Adrenal gland (tissue), 12 donors: ENCODE results near the gene IL1RAPL1. TPM values are rescaled to one million over a fixed set of nuclear protein-coding genes. Genes with fewer than 3 reads are reported as not detected.

Experiments used
- DNase-seq, 7 donors: peaks; one replicate each; pipeline ENCODE4 v3.0.0-alpha.2; 2019 to 2020
- H3K27ac ChIP-seq, 5 donors: fragments of 200-600 bp; sonication (generic) in 4 of 5; 1 replicate in 3 of 5; 2 replicates in 2 of 5; pipeline versions ENCODE4 v1.5.1 to v1.8.0; 2016 to 2020; ENCODE audit warnings: mild to moderate bottlenecking in 1 of 5
- H3K27me3 ChIP-seq: fragments of 200-600 bp; 2 replicates; pipeline ENCODE4 v1.8.0; 2021
- H3K36me3 ChIP-seq, 2 donors: fragments of 200-600 bp; replicated peaks in 1 of 2; 1 replicate in 1 of 2; 2 replicates in 1 of 2; pipeline versions ENCODE4 v1.5.1 to v1.8.0; 2018 to 2022
- H3K4me1 ChIP-seq, 2 donors: fragments of 200-600 bp; replicated peaks in 1 of 2; 1 replicate in 1 of 2; 2 replicates in 1 of 2; pipeline versions ENCODE4 v1.5.1 to v1.8.0; 2018 to 2021
- H3K4me3 ChIP-seq, 4 donors: fragments of 200-600 bp; sonication (generic) in 3 of 4; one replicate each; pipeline ENCODE4 v1.5.1; 2016 to 2018
- H3K9me3 ChIP-seq, 3 donors: fragments of 200-600 bp; sonication (generic) in 1 of 3; replicated peaks in 1 of 3; 1 replicate in 2 of 3; 2 replicates in 1 of 3; pipeline versions ENCODE4 v1.5.1 to v1.8.0; 2016 to 2021
- CTCF ChIP-seq, 6 experiments: fragments of 450-650 bp in 4 of 6; fragments of 200-600 bp in 2 of 6; sonication (generic) in 1 of 6; IDR thresholded peaks; 1 replicate in 5 of 6; 2 replicates in 1 of 6; pipeline versions ENCODE4 v1.5.1 to v1.8.0; 2016 to 2021; ENCODE audit warnings: antibody characterized with exemption in 6 of 6, mild to moderate bottlenecking in 2 of 6, moderate library complexity in 1 of 6
- POLR2A ChIP-seq, 2 donors: fragments of 450-650 bp; IDR thresholded peaks; one replicate each; pipeline ENCODE4 v1.6.1; 2017; ENCODE audit warnings: antibody characterized with exemption in 2 of 2, mild to moderate bottlenecking in 2 of 2, moderate library complexity in 1 of 2
- WGBS, 4 donors: extraction: QIAGEN DNeasy Blood & Tissue Kit in 2 of 4; methylation state at CpG; one replicate each; pipeline versions ENCODE4 v1.1.5 to v1.1.7; 2013 to 2017; 5-methylcytosine and 5-hydroxymethylcytosine counted together
- intact Hi-C, 2 donors: fragments of 100-400 bp; cut with DNase I; formaldehyde crosslinking; loops; one replicate each; pipeline versions ENCODE4 v1.14.1 to v1.15.0; 2022 to 2023
- polyA plus RNA-seq, 3 donors: library from polyadenylated mRNA; stranded (reverse); fragments of 200-250 nt in 2 of 3; fragments of 350-450 nt in 1 of 3; fragmentation: Illumina TruSeq in 1 of 3; extraction: RNeasy Lipid Tissue Mini Kit (QIAGEN cat#74804) in 1 of 3; gene quantifications; one replicate each; pipeline ENCODE4 v1.2.3, GENCODE V29; 2013 to 2014
- total RNA-seq, 9 donors: library from RNA; depleted of rRNA in 4 of 9; stranded (reverse); fragments of >200 nt in 4 of 9; fragments of 120-200 nt in 1 of 9; fragmentation: NEBNext Ultra II Directional in 1 of 9; extraction: Animal tissue kit (Norgen Biotek cat#: 25700) in 1 of 9; gene quantifications; one replicate each; pipeline versions ENCODE4 v1.1.0 to v1.2.4, GENCODE V29; 2013 to 2023
- donor health status: healthy with polysubstance abuse.
- donor health status: Bipolar disorder and iron deficiency.
- donor health status: DM: yes; HTN: yes; CAD: no.
- donor health status: DM: no; HTN: no; CAD: no.
- donor health status: DM: no; HTN: no; CAD: no.
- donor health status: DM: yes; HTN: yes; CAD: no.

Gene IL1RAPL1
- total and polyA plus RNA-seq, 12 donors, result 1.1 TPM; not detected in 11

- Histone ChIP-seq H3K36me3 (no peaks in the 10 kb centered on the region), H3K4me1 (no peaks in the 10 kb centered on the region), H3K27ac (no peak overlapping the region), H3K9me3 (no peaks in the 10 kb centered on the region), H3K4me3 (no peak overlapping the region), H3K27me3 (no peaks in the 10 kb centered on the region)
- intact Hi-C loops, result no loop called here
- no peak for DNase-seq
- WGBS, 4 donors, result 68 to 82% (median 74%) methylated on average over 4 of the region's 4 CpGs
- no peak for TF ChIP-seq POLR2A (IDR thresholded peaks at IDR 0.05)
- TF ChIP-seq CTCF (IDR thresholded peaks at IDR 0.05), result no peak
These were observed 1289.5 kb downstream of the IL1RAPL1 start for GRCh38 chrX:29876733-29877132.

DNA sequence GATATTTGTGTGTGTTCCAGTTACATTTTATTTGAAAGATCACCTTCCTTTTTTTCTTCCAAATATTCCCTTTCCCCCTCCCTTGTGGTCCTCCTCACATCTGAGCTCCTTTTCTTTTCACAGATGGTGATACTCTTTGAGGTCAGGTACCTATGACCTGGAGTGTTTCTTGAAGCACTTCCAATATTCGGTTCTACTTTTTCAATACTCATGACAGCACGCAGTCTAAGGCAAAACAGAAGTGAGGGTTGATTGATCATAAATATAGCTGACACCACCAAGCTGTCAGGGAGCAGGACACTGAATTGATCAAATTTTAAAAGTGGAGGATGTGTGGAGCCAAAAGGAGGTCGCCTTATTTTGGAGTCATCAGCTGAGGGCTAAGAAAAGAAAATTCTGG, 1293.7 kb downstream of the IL1RAPL1 start:
- 52 to 90% (median 72%) methylated on average over 3 of the region's 3 CpGs for WGBS, 4 donors
- H3K4me1 ChIP-seq, result no peaks in the 10 kb centered on the region
- no peaks in the 10 kb centered on the region for H3K36me3 ChIP-seq
- H3K27me3 ChIP-seq, result no peaks in the 10 kb centered on the region
- H3K9me3 ChIP-seq, result no peaks in the 10 kb centered on the region
- H3K4me3 ChIP-seq, result no peak overlapping the region
- H3K27ac ChIP-seq, result no peak overlapping the region
- intact Hi-C loops, result no loop called here
- no peak for TF ChIP-seq POLR2A (IDR thresholded peaks at IDR 0.05)
- TF ChIP-seq CTCF (IDR thresholded peaks at IDR 0.05), result no peak
- no peak for DNase-seq

- H3K9me3 ChIP-seq, result no peaks in the 10 kb centered on the region
- no peak for DNase-seq
- H3K27ac ChIP-seq, result no peak overlapping the region
- no peak overlapping the region for H3K4me3 ChIP-seq
- no peaks in the 10 kb centered on the region for H3K4me1 ChIP-seq
- no peak for TF ChIP-seq CTCF (IDR thresholded peaks at IDR 0.05)
- no peak for TF ChIP-seq POLR2A (IDR thresholded peaks at IDR 0.05)
- H3K27me3 ChIP-seq, result no peaks in the 10 kb centered on the region
- 60 to 83% (median 77%) methylated on average over 2 of the region's 2 CpGs for WGBS, 4 donors
- no peaks in the 10 kb centered on the region for H3K36me3 ChIP-seq
- intact Hi-C loops, result no loop called here
These were observed 1302.8 kb downstream of the IL1RAPL1 start for GRCh38 chrX:29890004-29890403.

DNA sequence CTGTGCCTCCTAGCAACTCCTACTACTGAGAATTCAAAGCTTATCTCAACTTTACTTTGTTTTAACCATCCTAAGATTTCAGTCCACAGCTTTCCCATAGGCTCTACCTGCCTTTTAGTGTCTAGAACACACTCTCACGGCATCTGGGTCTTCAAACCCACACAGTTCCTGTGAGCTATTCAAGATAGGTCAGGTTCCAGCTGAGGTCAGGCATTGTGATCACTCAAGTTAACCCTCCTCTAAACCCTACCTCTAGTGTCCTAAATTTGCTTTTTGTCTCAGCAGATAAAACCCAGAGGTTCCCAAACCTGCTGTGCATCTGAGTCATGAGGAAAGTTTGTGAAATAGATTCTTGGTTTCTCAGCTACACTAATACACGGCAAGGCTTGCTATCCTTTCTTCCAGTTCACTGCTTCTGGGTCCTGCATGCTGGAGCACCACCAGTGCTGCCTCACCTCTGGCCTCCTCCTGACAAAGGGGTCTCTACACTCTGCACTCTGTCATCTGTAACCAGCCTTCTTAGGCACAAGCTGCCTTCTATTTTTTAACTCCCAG, 1303.5 kb downstream of the IL1RAPL1 start:
- Histone ChIP-seq H3K27ac (no peak overlapping the region), H3K4me1 (no peaks in the 10 kb centered on the region), H3K27me3 (no peaks in the 10 kb centered on the region), H3K4me3 (no peak overlapping the region), H3K9me3 (no peaks in the 10 kb centered on the region), H3K36me3 (no peaks in the 10 kb centered on the region)
- intact Hi-C loops, result no loop called here
- TF ChIP-seq POLR2A (IDR thresholded peaks at IDR 0.05), result no peak
- TF ChIP-seq CTCF (IDR thresholded peaks at IDR 0.05), result no peak
- WGBS, 4 donors, result 60 to 87% (median 72%) methylated on average over 2 of the region's 2 CpGs
- no peak for DNase-seq
